Measurements from ENCODE around the gene DCC. TPM values are rescaled to one million over a fixed set of nuclear protein-coding genes. Genes with fewer than 3 reads are reported as not detected.

DCC gene
- total RNA-seq, 6 donors from 2014 or later: 0.33 to 3.5 (median 1.0) TPM

- no peak for DNase-seq
- Histone ChIP-seq H3K36me3 (no peaks in the 10 kb centered on the region), H3K9me3 (no peaks in the 10 kb centered on the region), H3K4me1 (no peaks in the 10 kb centered on the region), H3K27me3 (no peaks in the 10 kb centered on the region), H3K4me3 (no peak overlapping the region), H3K27ac (no peak overlapping the region)
- no peak for ATAC-seq (ENCODE audit: low FRiP score in 2 of 2)
- WGBS, 2 donors: 86 to 88% methylated on average over 6 to 7 of the region's 7 CpGs
- no peak for TF ChIP-seq CTCF (IDR thresholded peaks at IDR 0.05)
- no peak for TF ChIP-seq POLR2A (IDR thresholded peaks at IDR 0.05)
- no peak for TF ChIP-seq EP300 (IDR thresholded peaks at IDR 0.05)
- no peak for TF ChIP-seq POLR2AphosphoS5 (IDR thresholded peaks at IDR 0.05)
Measured at GRCh38 chr18:52715991-52716390, 376.0 kb downstream of the DCC start.

GRCh38 chr18:52716973-52717372 is 377.0 kb downstream of the DCC start:
- no peaks in the 10 kb centered on the region for H3K4me1 ChIP-seq
- TF ChIP-seq POLR2AphosphoS5 (IDR thresholded peaks at IDR 0.05): no peak
- peak in 1 of 6 experiments; percentile 8 for TF ChIP-seq CTCF (IDR thresholded peaks at IDR 0.05)
- H3K27me3 ChIP-seq: no peaks in the 10 kb centered on the region
- WGBS, 2 donors: 35 to 47% methylated on average over 3 of the region's 3 CpGs
- no peaks in the 10 kb centered on the region for H3K9me3 ChIP-seq
- no peak overlapping the region for H3K27ac ChIP-seq
- no peaks in the 10 kb centered on the region for H3K36me3 ChIP-seq
- ATAC-seq (ENCODE audit: low FRiP score in 2 of 2) (no peak), DNase-seq (no peak)
- no peak overlapping the region for H3K4me3 ChIP-seq

GRCh38 chr18:52722904-52723303 is 382.9 kb downstream of the DCC start:
- no peak overlapping the region for H3K27ac ChIP-seq
- 81 to 87% methylated on average over 3 of the region's 3 CpGs for WGBS, 2 donors
- no peaks in the 10 kb centered on the region for H3K36me3 ChIP-seq
- ATAC-seq (ENCODE audit: low FRiP score in 2 of 2): no peak
- H3K4me3 ChIP-seq: no peak overlapping the region
- no peaks in the 10 kb centered on the region for H3K4me1 ChIP-seq
- no peaks in the 10 kb centered on the region for H3K27me3 ChIP-seq
- H3K9me3 ChIP-seq: no peaks in the 10 kb centered on the region
- no peak for TF ChIP-seq CTCF (IDR thresholded peaks at IDR 0.05)
- TF ChIP-seq POLR2A (IDR thresholded peaks at IDR 0.05): no peak
- TF ChIP-seq POLR2AphosphoS5 (IDR thresholded peaks at IDR 0.05): no peak
- no peak for TF ChIP-seq EP300 (IDR thresholded peaks at IDR 0.05)
- no peak for DNase-seq

GRCh38 chr18:52723550-52723970 is 383.6 kb downstream of the DCC start:
- Histone ChIP-seq H3K27me3 (no peaks in the 10 kb centered on the region), H3K9me3 (no peaks in the 10 kb centered on the region), H3K4me3 (no peak overlapping the region), H3K4me1 (no peaks in the 10 kb centered on the region), H3K36me3 (no peaks in the 10 kb centered on the region), H3K27ac (no peak overlapping the region)
- DNase-seq (no peak), ATAC-seq (ENCODE audit: low FRiP score in 2 of 2) (no peak)
- TF ChIP-seq POLR2A (IDR thresholded peaks at IDR 0.05): no peak
- no peak for TF ChIP-seq CTCF (IDR thresholded peaks at IDR 0.05)
- no peak for TF ChIP-seq POLR2AphosphoS5 (IDR thresholded peaks at IDR 0.05)
- TF ChIP-seq EP300 (IDR thresholded peaks at IDR 0.05): no peak
- 55 to 75% methylated on average over 3 of the region's 3 CpGs for WGBS, 2 donors

GRCh38 chr18:52730972-52731619 is 391.1 kb downstream of the DCC start:
- Histone ChIP-seq H3K27ac (no peak overlapping the region), H3K27me3 (no peaks in the 10 kb centered on the region), H3K9me3 (no peaks in the 10 kb centered on the region), H3K4me1 (no peaks in the 10 kb centered on the region), H3K36me3 (no peaks in the 10 kb centered on the region), H3K4me3 (no peak overlapping the region)
- 85 to 87% methylated on average over 3 of the region's 3 CpGs for WGBS, 2 donors
- DNase-seq (no peak), ATAC-seq (ENCODE audit: low FRiP score in 2 of 2) (no peak)
- TF ChIP-seq POLR2A (IDR thresholded peaks at IDR 0.05) (no peak), EP300 (IDR thresholded peaks at IDR 0.05) (no peak)

Data from upper lobe of left lung (tissue), 6 donors.